Measurements from ENCODE around the gene UBE2D3. TPM values are rescaled to one million over a fixed set of nuclear protein-coding genes. Genes with fewer than 3 reads are reported as not detected.

UBE2D3 gene
- total and polyA plus RNA-seq, 7 donors: 221 to 629 (median 346) TPM

- ATAC-seq: no peak
Observed at GRCh38 chr4:102847687-102848086, 20.3 kb upstream of the UBE2D3 start.

GRCh38 chr4:102843938-102844337, 16.6 kb upstream of the UBE2D3 start:
- no peaks in the 10 kb centered on the region for H3K4me1 ChIP-seq
- no peak overlapping the region for H3K4me3 ChIP-seq
- no peaks in the 10 kb centered on the region for H3K27me3 ChIP-seq (ENCODE audit: insufficient read depth in 3 of 3, low read length in 2 of 3)
- DNase-seq (no peak), ATAC-seq (no peak)
- H3K9me3 ChIP-seq: no peaks in the 10 kb centered on the region
- H3K36me3 ChIP-seq (ENCODE audit: insufficient read depth in 1 of 2, low read depth in 1 of 2): peaks cover 0 to 3% of the 10 kb centered on the region in 2 donors
- no peak overlapping the region for H3K27ac ChIP-seq
- intact Hi-C loops (cut with DNase I): no loop called here
- WGBS, 3 donors: 95 to 96% (median 96%) methylated on average over 1 of the region's 1 CpG
- TF ChIP-seq CTCF (IDR thresholded peaks at IDR 0.05): no peak

More at GRCh38 chr4:102847687-102848086, 20.3 kb upstream of the UBE2D3 start:
- Histone ChIP-seq H3K4me3 (no peak overlapping the region), H3K27ac (no peak overlapping the region), H3K9me3 (no peaks in the 10 kb centered on the region), H3K36me3 (ENCODE audit: insufficient read depth in 1 of 2, low read depth in 1 of 2) (peaks cover 0 to 3% of the 10 kb centered on the region in 2 donors), H3K4me1 (no peaks in the 10 kb centered on the region), H3K27me3 (ENCODE audit: insufficient read depth in 3 of 3, low read length in 2 of 3) (no peaks in the 10 kb centered on the region)
- DNase-seq: no peak
- WGBS, 3 donors: 93 to 97% (median 95%) methylated on average over 8 of the region's 8 CpGs
- intact Hi-C loops (cut with DNase I): no loop called here
- no peak for TF ChIP-seq CTCF (IDR thresholded peaks at IDR 0.05)

GRCh38 chr4:102843273-102843672, 15.9 kb upstream of the UBE2D3 start:
- Histone ChIP-seq H3K4me3 (no peak overlapping the region), H3K4me1 (no peaks in the 10 kb centered on the region), H3K27me3 (ENCODE audit: insufficient read depth in 3 of 3, low read length in 2 of 3) (no peaks in the 10 kb centered on the region), H3K36me3 (ENCODE audit: insufficient read depth in 1 of 2, low read depth in 1 of 2) (peaks cover 0 to 3% of the 10 kb centered on the region in 2 donors), H3K27ac (no peak overlapping the region), H3K9me3 (no peaks in the 10 kb centered on the region)
- intact Hi-C loops (cut with DNase I): no loop called here
- no peak for TF ChIP-seq CTCF (IDR thresholded peaks at IDR 0.05)
- ATAC-seq (no peak), DNase-seq (no peak)

GRCh38 chr4:102842367-102842766, 15.0 kb upstream of the UBE2D3 start:
- Histone ChIP-seq H3K4me3 (no peak overlapping the region), H3K27me3 (ENCODE audit: insufficient read depth in 3 of 3, low read length in 2 of 3) (no peaks in the 10 kb centered on the region), H3K36me3 (ENCODE audit: insufficient read depth in 1 of 2, low read depth in 1 of 2) (peaks cover 0 to 3% of the 10 kb centered on the region in 2 donors), H3K9me3 (no peaks in the 10 kb centered on the region), H3K4me1 (no peaks in the 10 kb centered on the region), H3K27ac (no peak overlapping the region)
- TF ChIP-seq CTCF (IDR thresholded peaks at IDR 0.05): no peak
- ATAC-seq: no peak
- WGBS, 3 donors: 90 to 94% (median 91%) methylated on average over 3 of the region's 3 CpGs
- no peak for DNase-seq
- intact Hi-C loops (cut with DNase I): no loop called here

GRCh38 chr4:102836596-102836995, 9.2 kb upstream of the UBE2D3 start:
- H3K36me3 ChIP-seq (ENCODE audit: insufficient read depth in 1 of 2, low read depth in 1 of 2): no peaks in the 10 kb centered on the region
- ATAC-seq: no peak
- H3K4me3 ChIP-seq: no peak overlapping the region
- no peaks in the 10 kb centered on the region for H3K27me3 ChIP-seq (ENCODE audit: insufficient read depth in 3 of 3, low read length in 2 of 3)
- H3K9me3 ChIP-seq: no peaks in the 10 kb centered on the region
- H3K27ac ChIP-seq: no peak overlapping the region
- intact Hi-C loops (cut with DNase I): no loop called here
- no peak for TF ChIP-seq CTCF (IDR thresholded peaks at IDR 0.05)
- no peak for DNase-seq
- peaks cover 4% of the 10 kb centered on the region for H3K4me1 ChIP-seq
- WGBS, 3 donors: 95 to 100% (median 99%) methylated on average over 1 of the region's 1 CpG

Data from psoas muscle (tissue), 8 donors.